GM18951 (cell line): ENCODE data around the gene PTPRN2.
"Not testable (repeated sequence)": the region's sequence is repeated elsewhere in the genome, so short reads cannot be mapped to it uniquely, and the experiment has no call there.

Source experiments
- POLR2A ChIP-seq: IDR thresholded peaks from 4 replicates; pipeline ENCODE4 v1.6.1; 2011; ENCODE audit warnings: mild to moderate bottlenecking; ENCODE audit not compliant: insufficient read length, insufficient read depth; ENCODE audit errors: extremely low read depth
- in situ Hi-C: fragments of 300-500 bp; cut with MboI; formaldehyde crosslinking; loops from one replicate; pipeline ENCODE4 v1.12.0; 2022; ENCODE audit warnings: low sequenced_read_pairs, mixed read lengths, inconsistent platforms; ENCODE audit not compliant: unreplicated experiment

Gene PTPRN2

GRCh38 chr7:158472596-158472995 is 115.0 kb downstream of the PTPRN2 start:
- in situ Hi-C loops, result no loop called here
- no peak for TF ChIP-seq POLR2A

DNA sequence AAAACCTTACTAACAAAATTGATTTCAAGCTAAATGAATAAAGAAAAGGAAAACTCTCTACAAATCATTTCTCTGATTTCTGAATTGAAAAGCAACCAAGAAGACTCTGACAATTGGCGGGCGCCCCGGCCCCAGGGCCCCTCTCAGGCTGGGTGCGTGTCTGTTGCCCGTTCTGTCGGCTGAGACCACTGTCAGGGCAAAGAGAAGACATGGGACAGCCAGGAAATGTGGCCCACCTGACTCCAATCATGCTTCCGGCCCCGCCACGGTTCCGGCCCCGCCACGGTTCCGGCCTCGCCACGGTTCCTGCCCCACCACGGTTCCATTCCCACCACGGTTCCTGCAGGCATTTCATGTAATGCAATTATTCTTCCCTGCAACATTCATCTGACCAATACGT is 115.9 kb downstream of the PTPRN2 start:
- TF ChIP-seq POLR2A, result no peak
- in situ Hi-C loops, result no loop called here

DNA sequence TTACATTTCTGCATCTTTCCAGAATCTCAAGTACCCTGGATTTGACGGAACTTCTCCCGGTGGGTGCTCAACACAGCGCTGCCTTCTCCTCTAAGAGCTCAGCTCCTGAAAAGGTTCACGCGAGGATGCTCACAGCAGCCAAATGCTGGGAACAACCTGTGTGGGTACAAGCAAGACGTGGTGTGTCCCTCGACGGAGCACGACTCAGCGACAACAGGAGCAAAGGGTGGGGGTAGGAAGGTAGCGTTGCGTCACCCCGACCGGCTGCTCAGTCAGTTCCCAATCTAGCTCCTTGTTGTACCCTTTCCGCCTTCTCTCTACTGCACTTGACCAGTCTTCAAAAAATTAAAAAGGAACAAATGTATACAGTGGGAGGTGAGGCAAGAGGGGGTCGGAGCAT is 117.3 kb downstream of the PTPRN2 start:
- no peak for TF ChIP-seq POLR2A

DNA sequence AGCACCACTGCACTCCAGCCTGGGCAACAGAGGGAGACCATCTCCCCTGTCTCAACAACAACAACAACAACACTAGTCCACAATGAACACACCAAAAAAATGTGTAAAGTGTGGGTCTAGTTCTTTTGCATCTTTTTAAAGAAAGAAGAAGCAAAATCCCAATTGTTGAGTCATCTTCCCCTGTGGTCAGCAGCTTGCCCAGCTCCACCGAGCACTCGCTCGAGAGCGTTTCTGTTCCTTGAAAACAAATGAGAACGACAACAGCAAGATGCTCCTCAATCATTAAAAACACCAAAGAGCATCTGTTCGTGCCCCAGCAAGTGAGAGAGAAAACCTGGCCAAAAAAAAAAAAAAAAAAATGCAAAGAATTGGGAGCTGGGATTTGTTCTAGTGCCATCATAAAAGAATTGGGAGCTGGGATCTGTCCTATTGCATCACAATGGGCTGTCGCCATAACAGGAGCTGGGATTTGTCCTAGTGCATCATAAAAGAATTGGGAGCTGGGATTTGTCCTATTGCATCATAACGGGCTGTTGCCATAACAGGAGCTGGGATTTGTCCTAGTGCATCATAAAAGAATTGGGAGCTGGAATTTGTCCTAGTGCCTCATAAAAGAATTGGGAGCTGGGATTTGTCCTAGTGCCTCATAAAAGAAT is 118.1 kb downstream of the PTPRN2 start:
- in situ Hi-C loops, result no loop called here
- no peak for TF ChIP-seq POLR2A

More for the DNA sequence above, 117.3 kb downstream of the PTPRN2 start:
- in situ Hi-C loops, result no loop called here

DNA sequence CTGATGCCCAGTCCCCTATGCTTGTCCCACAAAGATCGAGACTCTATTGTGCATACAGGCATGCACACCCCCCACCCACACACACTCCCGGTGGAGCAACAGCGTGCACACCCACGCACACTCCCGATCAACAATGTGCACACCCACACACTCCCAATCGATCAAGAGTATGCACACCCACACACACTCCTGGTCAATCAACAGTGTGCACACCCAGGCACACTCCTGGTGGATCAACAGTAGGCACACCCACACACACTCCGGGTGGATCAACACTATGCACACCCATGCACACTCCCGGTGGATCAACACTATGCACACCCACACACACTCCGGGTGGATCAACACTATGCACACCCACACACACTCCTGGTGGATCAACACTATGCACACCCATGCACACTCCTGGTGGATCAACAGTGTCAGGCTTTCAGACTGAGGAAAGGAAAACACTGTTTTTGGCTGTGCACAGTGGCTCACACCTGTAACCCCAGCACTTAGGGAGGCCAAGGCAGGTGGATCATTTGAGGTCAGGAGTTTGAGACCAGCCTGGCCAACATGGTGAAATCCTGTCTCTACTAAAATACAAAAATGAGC is 118.8 kb downstream of the PTPRN2 start:
- no peak for TF ChIP-seq POLR2A
- in situ Hi-C loops, result no loop called here

GRCh38 chr7:158468181-158468580 is 119.4 kb downstream of the PTPRN2 start:
- in situ Hi-C loops, result no loop called here
- no peak for TF ChIP-seq POLR2A

DNA sequence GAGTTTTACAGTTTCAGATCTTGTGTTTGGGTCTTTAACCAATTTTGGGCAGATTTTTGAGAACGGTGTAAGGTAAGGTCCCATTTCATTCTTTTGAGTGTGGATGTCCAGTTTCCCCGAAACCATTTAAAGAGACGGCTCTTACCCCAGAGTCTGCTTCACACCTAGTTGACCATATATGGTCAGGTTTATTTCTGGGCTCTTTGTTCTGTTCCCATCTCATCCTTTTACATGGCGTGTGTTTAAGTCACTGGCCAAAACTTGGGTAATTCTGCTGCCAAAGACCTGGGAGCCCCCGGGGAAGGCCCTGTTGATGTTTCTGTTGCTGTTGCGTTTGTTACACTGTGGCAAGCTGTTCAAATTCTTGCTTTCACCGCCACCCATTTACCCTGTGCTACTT is 120.1 kb downstream of the PTPRN2 start:
- in situ Hi-C loops, result no loop called here
- no peak for TF ChIP-seq POLR2A

- in situ Hi-C loops, result no loop called here
- TF ChIP-seq POLR2A, result no peak
These were observed 124.3 kb downstream of the PTPRN2 start for GRCh38 chr7:158463317-158463716.

GRCh38 chr7:158461824-158462223 is 125.8 kb downstream of the PTPRN2 start:
- in situ Hi-C loops, result no loop called here
- no peak for TF ChIP-seq POLR2A

DNA sequence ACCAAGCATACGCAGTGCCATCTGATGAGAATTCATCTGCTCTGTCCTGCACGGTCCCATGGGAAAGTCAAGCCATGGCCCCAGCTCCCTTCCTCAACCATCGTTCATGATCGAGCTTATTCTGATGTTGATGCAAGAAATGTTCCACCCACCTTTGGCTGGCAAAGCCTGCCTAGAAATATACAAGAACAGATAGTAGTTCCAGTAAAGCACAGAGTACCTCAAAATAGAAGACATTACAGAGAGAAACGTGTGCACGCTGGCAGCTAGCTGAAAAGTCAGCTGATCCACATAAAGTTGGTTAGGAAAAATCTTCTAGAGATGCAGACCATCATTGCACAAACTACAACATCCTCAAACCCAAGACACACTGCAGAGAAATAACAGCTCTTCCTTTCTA is 127.0 kb downstream of the PTPRN2 start:
- no peak for TF ChIP-seq POLR2A
- in situ Hi-C loops, result no loop called here

DNA sequence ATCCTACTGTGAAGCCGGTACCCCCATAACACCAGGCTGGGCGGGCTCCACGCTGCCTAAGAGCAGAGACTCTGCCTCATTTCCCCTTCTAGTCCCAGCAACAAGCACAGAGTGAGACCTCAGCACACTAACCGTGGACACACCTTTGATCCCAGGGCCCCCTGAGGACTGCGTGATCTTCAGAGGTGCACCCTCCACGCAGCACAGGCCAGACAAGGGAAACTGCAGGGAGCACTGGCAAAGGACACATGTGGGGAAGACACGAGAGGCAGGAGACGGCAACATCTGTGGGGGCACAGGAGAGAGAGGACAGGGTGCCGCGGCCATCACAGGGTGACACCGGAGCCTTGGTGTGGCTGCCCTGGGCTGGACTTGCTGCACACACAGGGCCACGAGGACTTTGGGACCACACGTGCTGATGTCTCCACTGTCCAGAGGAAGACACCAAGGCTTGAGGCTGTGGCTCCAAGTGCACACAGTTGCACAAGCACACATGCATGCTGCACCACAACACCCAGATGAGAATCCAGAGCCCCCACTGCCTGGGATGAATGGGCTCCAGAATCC is 128.8 kb downstream of the PTPRN2 start:
- in situ Hi-C loops, result no loop called here

DNA sequence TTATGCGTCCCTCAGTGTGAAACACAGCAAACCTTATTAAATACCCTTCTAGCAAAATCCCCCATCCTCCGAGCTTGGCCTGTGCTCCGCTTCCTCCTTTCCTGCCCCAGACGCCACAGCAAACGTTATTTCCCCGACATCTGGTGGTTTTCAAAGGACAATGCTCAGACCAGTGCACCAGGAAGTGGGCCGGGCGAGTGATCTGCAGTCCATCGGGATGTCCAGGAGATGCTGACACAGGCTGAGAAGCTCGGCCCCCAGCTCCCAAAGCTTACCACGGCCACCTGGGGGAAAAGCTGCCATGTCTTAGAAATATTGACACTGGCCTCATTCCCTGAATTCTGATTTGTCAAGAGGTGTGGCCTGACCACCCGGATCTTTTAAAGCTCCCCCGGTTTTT is 129.5 kb downstream of the PTPRN2 start:
- in situ Hi-C loops, result no loop called here
- TF ChIP-seq POLR2A, result no peak

More for the DNA sequence above, 128.8 kb downstream of the PTPRN2 start:
- TF ChIP-seq POLR2A, result no peak

DNA sequence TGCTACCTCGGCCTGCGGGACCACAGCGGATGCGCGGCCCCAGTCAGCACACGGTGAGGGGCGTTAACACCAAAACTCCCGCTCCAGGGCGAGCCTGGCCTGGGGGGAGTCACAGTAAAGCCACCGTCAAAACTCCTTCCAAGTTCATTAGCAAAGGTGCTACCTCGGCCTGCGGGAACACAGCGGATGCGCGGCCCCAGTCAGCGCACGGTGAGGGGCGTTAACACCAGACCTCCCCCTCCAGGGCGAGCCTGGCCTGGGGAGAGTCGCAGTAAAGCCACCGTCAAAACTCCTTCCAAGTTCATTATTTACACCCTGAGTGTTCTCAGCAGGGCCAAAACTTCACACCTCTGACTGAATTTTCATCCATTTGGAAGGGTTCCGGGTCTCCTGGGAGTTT is 130.0 kb downstream of the PTPRN2 start:
- in situ Hi-C loops, result not testable (repeated sequence)

GRCh38 chr7:158454631-158455030 is 133.0 kb downstream of the PTPRN2 start:
- in situ Hi-C loops, result no loop called here
- TF ChIP-seq POLR2A, result no peak
